Measurements from ENCODE around the gene CALD1.

- TF ChIP-seq CTCF (conservative IDR thresholded peaks at IDR 0.05; ENCODE audit: low read depth, low read length) (no peak), EZH2 (IDR thresholded peaks at IDR 0.05; ENCODE audit: low read length, unreplicated experiment) (no peak), EZH2phosphoT487 (IDR thresholded peaks at IDR 0.05; ENCODE audit: borderline replicate concordance, low read length) (no peak)
Observed at GRCh38 chr7:134891262-134891695, 111.8 kb downstream of the CALD1 start.

All from PC-3 (cell line).